K562 (cell line): Measurements from ENCODE around the gene RABGAP1. TPM values are rescaled to one million over a fixed set of nuclear protein-coding genes. Genes with fewer than 3 reads are reported as not detected.

Experiments used
- EHMT2 ChIP-seq: fragments of 450-650 bp; IDR thresholded peaks from 2 replicates; pipeline ENCODE4 v1.6.1; 2018; ENCODE audit warnings: antibody characterized with exemption
- HMBOX1 ChIP-seq: sonication (generic); IDR thresholded peaks from 2 replicates; pipeline ENCODE4 v1.6.1; 2016
- HOMEZ ChIP-seq: fragments of 250-450 bp; sonication (Bioruptor Pico); IDR thresholded peaks from 2 replicates; pipeline ENCODE4 v1.4.0; 2020; ENCODE audit warnings: mild to moderate bottlenecking, moderate library complexity
- KDM4B ChIP-seq, 2 experiments: fragments of 450-650 bp in 1 of 2; sonication (generic) in 1 of 2; IDR thresholded peaks; 2 replicates each; pipeline ENCODE4 v1.6.1; 2016 to 2017; ENCODE audit warnings: borderline replicate concordance in 2 of 2, antibody characterized with exemption in 1 of 2, low read depth in 1 of 2, mild to moderate bottlenecking in 1 of 2
- MYC ChIP-seq, 2 experiments: fragments of 250-450 bp in 1 of 2; sonication (Bioruptor Pico) in 1 of 2; IDR thresholded peaks; 2 replicates each; pipeline versions ENCODE4 v1.5.1 to v1.6.1; 2012 to 2021; ENCODE audit warnings: low read depth in 2 of 2, borderline replicate concordance in 1 of 2, improper control_type of control experiment in 1 of 2, low read length in 1 of 2, mild to moderate bottlenecking in 1 of 2, moderate library complexity in 1 of 2
- MYNN ChIP-seq, 2 experiments: sonication (generic); formaldehyde crosslinking in 1 of 2; IDR thresholded peaks; 2 replicates each; pipeline versions ENCODE4 v1.5.0 to v1.6.1; 2016 to 2020; ENCODE audit warnings: antibody characterized with exemption in 1 of 2, missing genetic modification reagents in 1 of 2
- PATZ1 ChIP-seq: fragments of 250-450 bp; sonication (Bioruptor Pico); IDR thresholded peaks from 2 replicates; pipeline ENCODE4 v1.5.0; 2020; ENCODE audit warnings: mild to moderate bottlenecking, borderline replicate concordance
- SMARCA5 ChIP-seq: fragments of 450-650 bp; IDR thresholded peaks from 2 replicates; pipeline ENCODE4 v1.6.1; 2016
- SP2 ChIP-seq: IDR thresholded peaks from 2 replicates; pipeline ENCODE4 v1.6.1; 2011; ENCODE audit warnings: mild to moderate bottlenecking, low read depth, low read length, moderate library complexity; ENCODE audit not compliant: poor library complexity, severe bottlenecking; ENCODE audit errors: extremely low read depth
- TAF15 ChIP-seq: fragments of 200-400 bp; formaldehyde crosslinking; IDR thresholded peaks from 2 replicates; pipeline ENCODE4 v1.6.1; 2017; ENCODE audit warnings: mild to moderate bottlenecking, low read depth, low read length, moderate library complexity
- TEAD4 ChIP-seq, 2 experiments: sonication (generic) in 1 of 2; formaldehyde crosslinking in 1 of 2; IDR thresholded peaks; 2 replicates each; pipeline versions ENCODE4 v1.6.1 to v1.8.0; 2012 to 2022; ENCODE audit warnings: borderline replicate concordance in 1 of 2, inconsistent platforms in 1 of 2, low read length in 1 of 2, mild to moderate bottlenecking in 1 of 2, missing genetic modification reagents in 1 of 2
- ZBTB5 ChIP-seq: fragments of 450-650 bp; IDR thresholded peaks from 2 replicates; pipeline ENCODE4 v1.6.1; 2017; ENCODE audit warnings: antibody characterized with exemption
- ZNF592 ChIP-seq: fragments of 450-650 bp; IDR thresholded peaks from 2 replicates; pipeline ENCODE4 v1.6.1; 2017; ENCODE audit warnings: antibody characterized with exemption, mild to moderate bottlenecking
- polyA plus RNA-seq, 8 experiments: library from polyadenylated mRNA; depleted of rRNA in 4 of 8; stranded (reverse) in 5 of 8; unstranded in 3 of 8; fragments of >200 nt; fragmentation: Nextera tagmentation in 2 of 8; fragmentation: Illumina TruSeq in 1 of 8; extraction: Ambion mirVana in 2 of 8; extraction: Trizol in 1 of 8; gene quantifications; 2 replicates each; pipeline versions ENCODE4 v1.2.1 to v1.2.3, GENCODE V29; 2011 to 2014; ENCODE audit warnings: inconsistent platforms in 1 of 8, missing spikeins in 1 of 8
- total RNA-seq, 7 experiments: library from RNA; depleted of rRNA in 6 of 7; stranded (reverse); fragments of >200 nt in 6 of 7; fragmentation: Illumina TruSeq in 2 of 7; extraction: Trizol in 2 of 7; gene quantifications; 2 replicates each; pipeline versions ENCODE4 v1.2.1 to v1.2.3, GENCODE V29; 2011 to 2021; ENCODE audit warnings: low replicate concordance in 1 of 7

RABGAP1 gene
- total and polyA plus RNA-seq, 9 of the 15 experiments (the other 6 are each of a cell fraction or from before 2014, with no cell fraction given): 1.5 to 22.7 (median 13.1) TPM

- TF ChIP-seq HOMEZ (CRISPR knock-in tag) (no peak), TAF15 (no peak), TEAD4 (IDR thresholded peaks at IDR 0.05; ENCODE audit: low read length) (no peak), TEAD4 (CRISPR knock-in tag; IDR thresholded peaks at IDR 0.05; ENCODE audit: borderline replicate concordance) (no peak), MYC (IDR thresholded peaks at IDR 0.05; ENCODE audit: low read depth, low read length) (no peak), MYC (CRISPR knock-in tag; IDR thresholded peaks at IDR 0.05; ENCODE audit: borderline replicate concordance, low read depth) (no peak), PATZ1 (CRISPR knock-in tag) (no peak), HMBOX1 (peak; percentile 30; the same call in 1 of the 2 replicates), SP2 (no peak), EHMT2 (no peak), KDM4B (IDR thresholded peaks at IDR 0.05; ENCODE audit: borderline replicate concordance in 2 of 2, low read depth in 1 of 2) (no peak), MYNN (IDR thresholded peaks at IDR 0.05) (no peak), MYNN (CRISPR knock-in tag; IDR thresholded peaks at IDR 0.05) (no peak), ZNF592 (0 out of 2 replicates have a peak, but pooled peaks have one; percentile 38), ZBTB5 (no peak), SMARCA5 (no peak)
Measured at GRCh38 chr9:122944960-122945888, 4.4 kb downstream of the RABGAP1 start (continued).
